PC-3 (cell line): ENCODE measurements around the gene CALN1.

ENCODE experiments used
- CTCF ChIP-seq: fragments of 300-600 bp; sonication (generic); conservative IDR thresholded peaks from 2 replicates; pipeline ENCODE4 v1.5.1; 2017; ENCODE audit warnings: antibody characterized with exemption, low read depth, mild to moderate bottlenecking, low read length
- EZH2 ChIP-seq: fragments of 300-600 bp; sonication (generic); IDR thresholded peaks from one replicate; pipeline ENCODE4 v1.6.1; 2017; ENCODE audit warnings: antibody characterized with exemption, mild to moderate bottlenecking, low read length; ENCODE audit not compliant: unreplicated experiment
- EZH2phosphoT487 ChIP-seq: fragments of 300-600 bp; sonication (generic); IDR thresholded peaks from 2 replicates; pipeline ENCODE4 v1.6.1; 2018; ENCODE audit warnings: mild to moderate bottlenecking, antibody characterized with exemption, low read length, borderline replicate concordance

DNA sequence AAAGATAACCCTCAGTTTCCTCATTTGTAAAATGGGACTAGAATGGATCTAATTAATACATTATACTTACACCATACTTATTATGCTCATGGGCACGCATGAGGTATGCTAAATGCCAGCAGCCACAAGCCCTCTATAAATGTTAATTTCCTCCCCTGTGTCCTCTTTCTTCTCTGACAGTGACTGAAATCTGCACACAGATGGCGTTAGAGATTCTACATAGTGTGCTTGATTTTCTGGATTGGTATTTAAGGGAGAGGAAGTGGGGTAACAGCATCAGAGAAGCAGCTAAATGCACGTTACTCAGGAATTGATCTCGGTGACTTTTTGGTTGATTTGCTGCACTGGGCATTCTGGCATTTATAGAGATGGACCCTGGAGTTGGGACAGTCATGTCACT lies 568.5 kb downstream of the CALN1 start:
- TF ChIP-seq EZH2phosphoT487 (no peak), CTCF (no peak), EZH2 (no peak)
